Measurements from ENCODE around the gene ISM2. TPM values are rescaled to one million over a fixed set of nuclear protein-coding genes. Genes with fewer than 3 reads are reported as not detected.

Gene ISM2
- total and polyA plus RNA-seq, 10 of the 15 experiments (the other 5 are each of a cell fraction or from before 2014, with no cell fraction given) = 0.03 TPM; not detected in 9

- ChIA-PET POLR2A (no interaction called here), CTCF (no interaction called here), SMC1A (ENCODE audit: uncharacterized antibody, unreplicated experiment) (no interaction called here), RAD21 (ENCODE audit: unreplicated experiment) (no interaction called here)
- Histone ChIP-seq H3K9me3 (replicated peaks; ENCODE audit: control insufficient read depth, insufficient read depth, low read length) (no peaks in the 10 kb centered on the region; the same call in 2 of the 3 replicates), H3K4me1 (ENCODE audit: control insufficient read depth, insufficient read depth, low read length) (peaks cover 11% of the 10 kb centered on the region), H2AFZ (ENCODE audit: control insufficient read depth, low read depth, low read length) (no peak overlapping the region), H3K4me3 (no peak overlapping the region), H4K20me1 (ENCODE audit: control insufficient read depth, insufficient read depth) (no peaks in the 10 kb centered on the region), H3K79me2 (ENCODE audit: control insufficient read depth, insufficient read depth, low read length) (no peaks in the 10 kb centered on the region), H3K9ac (ENCODE audit: control insufficient read depth, insufficient read depth, low read length) (no peak overlapping the region), H3K27me3 (replicated peaks in 1 of 2; ENCODE audit: control insufficient read depth in 2 of 2, insufficient read depth in 2 of 2, low read length in 1 of 2) (peaks cover 6 to 8% of the 10 kb centered on the region in 2 experiments; a peak in 3 of 4 replicates), H3K4me2 (ENCODE audit: control insufficient read depth, insufficient read depth) (no peak overlapping the region), H3K27ac (ENCODE audit: control insufficient read depth, insufficient read depth) (no peak overlapping the region), H3K36me3 (ENCODE audit: control insufficient read depth in 2 of 2, insufficient read depth in 2 of 2, low read length in 1 of 2) (no peaks in the 10 kb centered on the region)
- BruUV-seq (replicated peaks) = no TSS peak
- 85% methylated on average over 11 of the region's 11 CpGs for WGBS (ENCODE audit: insufficient coverage, insufficient replicate concordance, low lambda C conversion rate, missing lambda C conversion rate)
- in situ Hi-C loops (cut with MboI) = no loop called here
- FAIRE-seq = no peak
- DNase-seq (ENCODE audit: low read depth, low spot score) = no peak
- intact Hi-C loops (cut with micrococcal nuclease; ENCODE audit: unreplicated experiment) = no loop called here
- no peak for ATAC-seq
- no peak for TF ChIP-seq PAX5 (IDR thresholded peaks at IDR 0.05; ENCODE audit: borderline replicate concordance, low read depth, low read length)
- TF ChIP-seq SUPT20H (IDR thresholded peaks at IDR 0.05; ENCODE audit: borderline replicate concordance, control insufficient read depth, low read depth, low read length) = no peak
- no peak for TF ChIP-seq POU2F2 (IDR thresholded peaks at IDR 0.05; ENCODE audit: borderline replicate concordance, low read depth, low read length)
- TF ChIP-seq, protein P1, sequence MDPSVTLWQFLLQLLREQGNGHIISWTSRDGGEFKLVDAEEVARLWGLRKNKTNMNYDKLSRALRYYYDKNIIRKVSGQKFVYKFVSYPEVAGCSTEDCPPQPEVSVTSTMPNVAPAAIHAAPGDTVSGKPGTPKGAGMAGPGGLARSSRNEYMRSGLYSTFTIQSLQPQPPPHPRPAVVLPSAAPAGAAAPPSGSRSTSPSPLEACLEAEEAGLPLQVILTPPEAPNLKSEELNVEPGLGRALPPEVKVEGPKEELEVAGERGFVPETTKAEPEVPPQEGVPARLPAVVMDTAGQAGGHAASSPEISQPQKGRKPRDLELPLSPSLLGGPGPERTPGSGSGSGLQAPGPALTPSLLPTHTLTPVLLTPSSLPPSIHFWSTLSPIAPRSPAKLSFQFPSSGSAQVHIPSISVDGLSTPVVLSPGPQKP (IDR thresholded peaks at IDR 0.05; ENCODE audit: low read depth, low read length) = no peak
- TF ChIP-seq, protein P2, sequence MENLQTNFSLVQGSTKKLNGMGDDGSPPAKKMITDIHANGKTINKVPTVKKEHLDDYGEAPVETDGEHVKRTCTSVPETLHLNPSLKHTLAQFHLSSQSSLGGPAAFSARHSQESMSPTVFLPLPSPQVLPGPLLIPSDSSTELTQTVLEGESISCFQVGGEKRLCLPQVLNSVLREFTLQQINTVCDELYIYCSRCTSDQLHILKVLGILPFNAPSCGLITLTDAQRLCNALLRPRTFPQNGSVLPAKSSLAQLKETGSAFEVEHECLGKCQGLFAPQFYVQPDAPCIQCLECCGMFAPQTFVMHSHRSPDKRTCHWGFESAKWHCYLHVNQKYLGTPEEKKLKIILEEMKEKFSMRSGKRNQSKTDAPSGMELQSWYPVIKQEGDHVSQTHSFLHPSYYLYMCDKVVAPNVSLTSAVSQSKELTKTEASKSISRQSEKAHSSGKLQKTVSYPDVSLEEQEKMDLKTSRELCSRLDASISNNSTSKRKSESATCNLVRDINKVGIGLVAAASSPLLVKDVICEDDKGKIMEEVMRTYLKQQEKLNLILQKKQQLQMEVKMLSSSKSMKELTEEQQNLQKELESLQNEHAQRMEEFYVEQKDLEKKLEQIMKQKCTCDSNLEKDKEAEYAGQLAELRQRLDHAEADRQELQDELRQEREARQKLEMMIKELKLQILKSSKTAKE (IDR thresholded peaks at IDR 0.05; ENCODE audit: low read depth, poor library complexity, severe bottlenecking) = no peak
- TF ChIP-seq MTA2 (IDR thresholded peaks at IDR 0.05; ENCODE audit: low read depth) = no peak
- no peak for TF ChIP-seq FOXM1 (IDR thresholded peaks at IDR 0.05; ENCODE audit: low read depth, low read length)
- TF ChIP-seq, protein P3, sequence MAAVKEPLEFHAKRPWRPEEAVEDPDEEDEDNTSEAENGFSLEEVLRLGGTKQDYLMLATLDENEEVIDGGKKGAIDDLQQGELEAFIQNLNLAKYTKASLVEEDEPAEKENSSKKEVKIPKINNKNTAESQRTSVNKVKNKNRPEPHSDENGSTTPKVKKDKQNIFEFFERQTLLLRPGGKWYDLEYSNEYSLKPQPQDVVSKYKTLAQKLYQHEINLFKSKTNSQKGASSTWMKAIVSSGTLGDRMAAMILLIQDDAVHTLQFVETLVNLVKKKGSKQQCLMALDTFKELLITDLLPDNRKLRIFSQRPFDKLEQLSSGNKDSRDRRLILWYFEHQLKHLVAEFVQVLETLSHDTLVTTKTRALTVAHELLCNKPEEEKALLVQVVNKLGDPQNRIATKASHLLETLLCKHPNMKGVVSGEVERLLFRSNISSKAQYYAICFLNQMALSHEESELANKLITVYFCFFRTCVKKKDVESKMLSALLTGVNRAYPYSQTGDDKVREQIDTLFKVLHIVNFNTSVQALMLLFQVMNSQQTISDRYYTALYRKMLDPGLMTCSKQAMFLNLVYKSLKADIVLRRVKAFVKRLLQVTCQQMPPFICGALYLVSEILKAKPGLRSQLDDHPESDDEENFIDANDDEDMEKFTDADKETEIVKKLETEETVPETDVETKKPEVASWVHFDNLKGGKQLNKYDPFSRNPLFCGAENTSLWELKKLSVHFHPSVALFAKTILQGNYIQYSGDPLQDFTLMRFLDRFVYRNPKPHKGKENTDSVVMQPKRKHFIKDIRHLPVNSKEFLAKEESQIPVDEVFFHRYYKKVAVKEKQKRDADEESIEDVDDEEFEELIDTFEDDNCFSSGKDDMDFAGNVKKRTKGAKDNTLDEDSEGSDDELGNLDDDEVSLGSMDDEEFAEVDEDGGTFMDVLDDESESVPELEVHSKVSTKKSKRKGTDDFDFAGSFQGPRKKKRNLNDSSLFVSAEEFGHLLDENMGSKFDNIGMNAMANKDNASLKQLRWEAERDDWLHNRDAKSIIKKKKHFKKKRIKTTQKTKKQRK (IDR thresholded peaks at IDR 0.05; ENCODE audit: low read depth, low read length) = no peak
- TF ChIP-seq BCL11A (IDR thresholded peaks at IDR 0.05; ENCODE audit: low read depth, low read length) = no peak
- TF ChIP-seq CBX3 (IDR thresholded peaks at IDR 0.05; ENCODE audit: borderline replicate concordance, low read depth) = no peak
- no peak for TF ChIP-seq ZBTB4 (CRISPR knock-in tag; IDR thresholded peaks at IDR 0.05)
- TF ChIP-seq TAF1 (IDR thresholded peaks at IDR 0.05; ENCODE audit: borderline replicate concordance, low read depth, low read length) = no peak
Observed at GRCh38 chr14:77502109-77502782, 3.6 kb upstream of the ISM2 start.
